ENCODE results near the gene C4orf54. TPM values are rescaled to one million over a fixed set of nuclear protein-coding genes. Genes with fewer than 3 reads are reported as not detected.

Gene C4orf54
- total RNA-seq = not detected in 2 replicates

DNA sequence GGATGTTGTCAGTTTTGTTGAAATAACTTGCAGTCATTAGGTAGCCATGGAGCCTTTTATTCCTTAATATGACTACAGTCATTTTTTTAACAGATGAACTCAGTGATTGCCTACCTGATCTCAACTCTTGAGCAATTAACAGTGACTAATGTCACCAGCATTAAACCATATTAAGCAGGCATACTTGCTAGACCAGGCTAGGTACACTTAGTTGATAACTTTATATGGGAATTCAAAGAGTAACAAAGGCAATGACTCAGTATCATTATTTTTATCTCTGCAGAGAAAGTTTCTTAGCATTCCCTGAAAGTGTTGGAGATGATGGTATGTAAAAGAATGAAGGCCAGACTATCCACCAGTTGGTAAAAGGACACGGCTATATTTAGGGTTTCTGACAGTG, at the start of gene C4orf54:
C4orf54 (minus strand) TSS at position 31 of the 400 bp plus-strand sequence. CDS start 3,180 bp downstream, outside the sequence.

Other genes with a start within 250 kb of the C4orf54 start
- gene ADH7, start 222.5 kb downstream of the C4orf54 start, total RNA-seq = not detected in 2 replicates
- gene C4orf17, start 146.8 kb downstream of the C4orf54 start, total RNA-seq = not detected in 2 replicates
- 2.8 and 5.1 TPM in 2 replicates for gene TRMT10A, start 93.8 kb downstream of the C4orf54 start, total RNA-seq
- not detected in 2 replicates for gene MTTP, start 83.0 kb downstream of the C4orf54 start, total RNA-seq
- gene DAPP1, start 159.0 kb upstream of the C4orf54 start, total RNA-seq = not detected in 2 replicates
- gene LAMTOR3, start 236.6 kb upstream of the C4orf54 start, total RNA-seq = 32.9 and 39.5 TPM in 2 replicates